IPS DF 19.7 (cell line): ENCODE data around the gene NDUFV2.
"Not testable (repeated sequence)": the region's sequence is repeated elsewhere in the genome, so short reads cannot be mapped to it uniquely, and the experiment has no call there.

Source experiments
- DNase-seq: peaks from one replicate; pipeline ENCODE4 v3.0.0-alpha.2; 2013; ENCODE audit warnings: low read depth, low spot score

The NDUFV2 gene

GRCh38 chr18:9102508-9103375 is at the start of gene NDUFV2:
TSS of gene NDUFV2 (plus strand) at chr18:9102699. CDS start at chr18:9102744, 45 bp downstream.
- DNase-seq: peak; percentile 75

GRCh38 chr18:9053814-9054213 is 48.7 kb upstream of the NDUFV2 start:
- no peak for DNase-seq

GRCh38 chr18:9055185-9055584 is 47.3 kb upstream of the NDUFV2 start:
- no peak for DNase-seq

- no peak for DNase-seq
Observed at GRCh38 chr18:9055626-9056025, 46.9 kb upstream of the NDUFV2 start.

GRCh38 chr18:9057646-9058045 is 44.9 kb upstream of the NDUFV2 start:
- DNase-seq: no peak

- no peak for DNase-seq
Observed at GRCh38 chr18:9058406-9058805, 44.1 kb upstream of the NDUFV2 start.

GRCh38 chr18:9062418-9062751 is 40.1 kb upstream of the NDUFV2 start:
- DNase-seq: no peak

- no peak for DNase-seq
Observed at GRCh38 chr18:9065864-9066263, 36.6 kb upstream of the NDUFV2 start.

- DNase-seq: no peak
Observed at GRCh38 chr18:9066358-9066757, 36.1 kb upstream of the NDUFV2 start.

GRCh38 chr18:9066817-9067306 is 35.6 kb upstream of the NDUFV2 start:
- no peak for DNase-seq

GRCh38 chr18:9067823-9068222 is 34.7 kb upstream of the NDUFV2 start:
- DNase-seq: no peak

GRCh38 chr18:9068346-9068745 is 34.2 kb upstream of the NDUFV2 start:
- DNase-seq: no peak

- DNase-seq: no peak
Observed at GRCh38 chr18:9069601-9070000, 32.9 kb upstream of the NDUFV2 start.

GRCh38 chr18:9070212-9070611 is 32.3 kb upstream of the NDUFV2 start:
- no peak for DNase-seq

- DNase-seq: no peak
Observed at GRCh38 chr18:9079818-9080528, 22.5 kb upstream of the NDUFV2 start.

GRCh38 chr18:9081940-9082339 is 20.6 kb upstream of the NDUFV2 start:
- no peak for DNase-seq

- no peak for DNase-seq
Observed at GRCh38 chr18:9082711-9083510, 19.6 kb upstream of the NDUFV2 start.

GRCh38 chr18:9086015-9086414 is 16.5 kb upstream of the NDUFV2 start:
- no peak for DNase-seq

- no peak for DNase-seq
Observed at GRCh38 chr18:9086624-9087023, 15.9 kb upstream of the NDUFV2 start.

- DNase-seq: no peak
Observed at GRCh38 chr18:9087144-9087543, 15.4 kb upstream of the NDUFV2 start.

- no peak for DNase-seq
Observed at GRCh38 chr18:9088252-9088651, 14.2 kb upstream of the NDUFV2 start.

GRCh38 chr18:9088727-9089126 is 13.8 kb upstream of the NDUFV2 start:
- not testable (repeated sequence) for DNase-seq
